Fibroblast of villous mesenchyme (primary cell): ENCODE results near the gene GPR37L1. TPM values are rescaled to one million over a fixed set of nuclear protein-coding genes. Genes with fewer than 3 reads are reported as not detected.

Experiments used
- DNase-seq: peaks from one replicate; pipeline ENCODE4 v3.0.0-alpha.2; 2010; ENCODE audit warnings: low read depth
- H3K4me3 ChIP-seq: 2 replicates; pipeline ENCODE4 v1.5.1; 2011; ENCODE audit warnings: low read depth, mild to moderate bottlenecking, low read length
- small RNA-seq: library from RNA; depleted of rRNA; stranded (forward); fragments of <200 nt; gene quantifications from one replicate; pipeline ENCODE3, GENCODE V24; 2012
- total RNA-seq: library from RNA; depleted of rRNA; stranded (reverse); fragments of >200 nt; gene quantifications from 2 replicates; pipeline ENCODE4 v1.2.3, GENCODE V29; 2012
- TF ChIP-seq, protein P1 (sequence below): IDR thresholded peaks from 2 replicates; pipeline ENCODE4 v1.5.1; 2012; ENCODE audit warnings: low read depth, mild to moderate bottlenecking, low read length; ENCODE audit not compliant: insufficient read depth

The GPR37L1 gene
- total RNA-seq, 1 donor = under 0.01 TPM

DNA sequence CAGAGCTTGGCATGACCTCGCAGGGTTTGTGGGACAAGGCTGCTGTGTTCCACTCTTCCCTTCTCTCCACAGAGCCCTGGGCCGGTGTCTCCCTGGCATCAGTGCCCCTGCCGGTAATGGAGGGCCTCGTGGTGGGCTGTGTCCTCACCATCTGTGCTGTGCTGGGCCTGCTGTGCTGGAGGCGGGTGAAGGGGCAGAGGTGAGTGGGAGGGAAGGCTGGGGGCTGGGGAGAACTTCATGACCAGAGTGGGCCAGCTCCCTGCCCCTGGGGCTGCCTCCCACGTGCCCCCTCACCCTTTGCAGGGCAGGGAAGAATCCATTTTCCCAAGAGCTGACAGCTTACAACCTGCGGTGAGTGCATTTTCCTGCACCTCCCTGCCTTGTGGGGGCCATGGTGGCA lies 58.9 kb downstream of the GPR37L1 start:
- TF ChIP-seq, protein P1, sequence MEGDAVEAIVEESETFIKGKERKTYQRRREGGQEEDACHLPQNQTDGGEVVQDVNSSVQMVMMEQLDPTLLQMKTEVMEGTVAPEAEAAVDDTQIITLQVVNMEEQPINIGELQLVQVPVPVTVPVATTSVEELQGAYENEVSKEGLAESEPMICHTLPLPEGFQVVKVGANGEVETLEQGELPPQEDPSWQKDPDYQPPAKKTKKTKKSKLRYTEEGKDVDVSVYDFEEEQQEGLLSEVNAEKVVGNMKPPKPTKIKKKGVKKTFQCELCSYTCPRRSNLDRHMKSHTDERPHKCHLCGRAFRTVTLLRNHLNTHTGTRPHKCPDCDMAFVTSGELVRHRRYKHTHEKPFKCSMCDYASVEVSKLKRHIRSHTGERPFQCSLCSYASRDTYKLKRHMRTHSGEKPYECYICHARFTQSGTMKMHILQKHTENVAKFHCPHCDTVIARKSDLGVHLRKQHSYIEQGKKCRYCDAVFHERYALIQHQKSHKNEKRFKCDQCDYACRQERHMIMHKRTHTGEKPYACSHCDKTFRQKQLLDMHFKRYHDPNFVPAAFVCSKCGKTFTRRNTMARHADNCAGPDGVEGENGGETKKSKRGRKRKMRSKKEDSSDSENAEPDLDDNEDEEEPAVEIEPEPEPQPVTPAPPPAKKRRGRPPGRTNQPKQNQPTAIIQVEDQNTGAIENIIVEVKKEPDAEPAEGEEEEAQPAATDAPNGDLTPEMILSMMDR = no peak
- no peak for DNase-seq
- no peak overlapping the region for H3K4me3 ChIP-seq

DNA sequence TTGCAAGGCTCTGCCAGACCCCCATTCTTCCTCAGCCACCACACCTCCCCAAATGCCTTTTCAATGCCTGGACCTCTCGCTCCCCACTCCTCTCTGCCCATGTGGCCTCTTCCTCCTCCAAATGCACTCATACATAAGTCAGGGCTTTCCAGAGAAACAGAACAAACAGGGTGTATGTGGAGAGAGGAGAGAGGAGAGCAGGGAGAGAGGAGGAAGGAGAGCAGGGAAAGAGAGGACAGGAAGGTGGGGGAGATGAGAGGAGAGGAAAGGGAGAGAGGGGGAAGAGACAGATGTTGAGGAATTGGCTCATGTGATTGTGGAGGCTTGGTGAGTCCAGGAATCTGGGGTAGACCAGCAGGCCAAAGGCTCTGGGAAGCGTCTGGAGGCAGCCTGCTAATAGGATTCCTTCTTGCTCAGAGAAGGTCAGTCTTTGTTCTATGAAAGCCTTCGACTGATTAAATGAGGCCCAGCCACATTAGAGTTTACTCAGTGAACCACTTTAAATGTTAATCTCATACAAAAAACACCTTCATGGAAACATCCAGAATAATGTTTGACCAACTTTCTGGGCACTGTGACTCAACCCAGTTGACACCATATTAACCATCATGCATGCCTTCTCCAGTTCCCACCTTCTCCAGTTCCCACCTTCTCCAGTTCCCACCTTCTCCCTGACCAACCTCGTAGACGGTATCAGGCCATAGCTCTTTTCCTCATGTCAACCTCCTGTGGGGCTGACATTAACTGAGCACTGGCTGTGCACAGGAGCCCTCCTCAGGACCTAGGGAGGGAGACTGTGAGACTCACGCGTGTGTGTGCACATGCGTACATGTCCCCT lies 59.5 kb downstream of the GPR37L1 start:
- no peak overlapping the region for H3K4me3 ChIP-seq
- TF ChIP-seq, protein P1 = no peak
- no peak for DNase-seq

Small RNA genes lying within 50 kb of the gene (small RNA-seq; reads per million reads assigned to genes)
- not detected for gene CRIP1P3

Other genes with a start within 250 kb of the GPR37L1 start
- gene SHISA4, start 234.0 kb upstream of the GPR37L1 start, total RNA-seq = 19.0 and 25.0 TPM in 2 replicates
- 44.1 and 50.1 TPM in 2 replicates for gene LMOD1, start 176.4 kb upstream of the GPR37L1 start, total RNA-seq
- 58.9 and 94.1 TPM in 2 replicates for gene TIMM17A, start 167.4 kb upstream of the GPR37L1 start, total RNA-seq
- 77.0 and 93.7 TPM in 2 replicates for gene RNPEP, start 140.3 kb upstream of the GPR37L1 start, total RNA-seq
- gene ELF3, start 112.3 kb upstream of the GPR37L1 start, total RNA-seq = 0.32 and 3.9 TPM in 2 replicates
- gene ARL8A, start 21.8 kb downstream of the GPR37L1 start, total RNA-seq = 18.7 and 28.5 TPM in 2 replicates
- gene PTPN7, start 37.7 kb downstream of the GPR37L1 start, total RNA-seq = not detected in 2 replicates
- gene LGR6, start 70.9 kb downstream of the GPR37L1 start, total RNA-seq = not detected in 2 replicates
- 23.5 and 35.8 TPM in 2 replicates for gene UBE2T, start 219.0 kb downstream of the GPR37L1 start, total RNA-seq
- gene PPP1R12B, start 225.8 kb downstream of the GPR37L1 start, total RNA-seq = 21.6 and 22.9 TPM in 2 replicates